ENCODE data around the gene BCR.

The BCR gene

DNA sequence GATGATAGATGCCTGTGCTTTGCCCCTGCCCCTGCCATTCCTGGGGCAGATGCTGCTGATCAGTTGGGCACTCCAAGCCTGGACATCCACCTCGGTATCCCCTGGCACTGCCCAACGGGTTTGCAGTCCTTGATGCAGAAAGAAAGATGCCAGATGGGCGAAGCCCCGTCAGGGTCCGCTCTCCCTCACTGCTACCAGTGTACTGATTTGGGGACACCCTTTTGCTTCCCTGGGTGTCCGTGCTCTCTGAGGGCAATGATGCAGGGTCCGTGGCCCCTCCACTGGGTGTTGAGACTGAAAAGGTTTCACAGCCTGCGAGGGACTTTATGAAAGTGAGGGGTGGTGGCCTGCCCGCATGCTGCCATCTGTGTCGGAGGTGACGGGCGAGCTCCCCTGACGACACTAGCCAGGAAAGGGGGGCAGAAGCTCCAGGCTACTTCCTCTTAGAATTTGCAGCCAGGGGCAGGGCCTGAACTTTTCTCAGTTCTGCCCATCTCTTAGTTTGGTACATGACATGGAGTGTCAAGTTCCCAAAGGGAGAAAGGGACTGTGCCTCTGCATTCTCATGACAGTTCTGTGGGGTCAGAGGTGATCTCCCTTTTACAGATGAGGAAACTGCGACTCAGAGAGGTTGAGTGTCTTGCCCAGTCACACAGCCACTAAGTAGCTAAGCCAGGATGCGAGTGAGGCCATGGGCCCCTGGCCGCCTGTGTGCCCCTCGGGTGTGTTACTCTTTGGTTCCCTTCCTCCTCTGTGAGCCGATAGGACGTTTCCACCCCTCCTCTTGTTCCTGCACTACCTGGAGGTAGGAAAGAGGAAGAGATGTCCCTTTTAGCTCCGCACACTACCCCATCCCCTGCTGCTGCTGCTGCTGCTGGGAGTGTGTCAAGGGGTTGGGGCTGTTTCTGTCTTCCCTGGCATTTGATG lies 96.6 kb downstream of the BCR start:
- DNase-seq (ENCODE audit: low read depth), result no peak

DNA sequence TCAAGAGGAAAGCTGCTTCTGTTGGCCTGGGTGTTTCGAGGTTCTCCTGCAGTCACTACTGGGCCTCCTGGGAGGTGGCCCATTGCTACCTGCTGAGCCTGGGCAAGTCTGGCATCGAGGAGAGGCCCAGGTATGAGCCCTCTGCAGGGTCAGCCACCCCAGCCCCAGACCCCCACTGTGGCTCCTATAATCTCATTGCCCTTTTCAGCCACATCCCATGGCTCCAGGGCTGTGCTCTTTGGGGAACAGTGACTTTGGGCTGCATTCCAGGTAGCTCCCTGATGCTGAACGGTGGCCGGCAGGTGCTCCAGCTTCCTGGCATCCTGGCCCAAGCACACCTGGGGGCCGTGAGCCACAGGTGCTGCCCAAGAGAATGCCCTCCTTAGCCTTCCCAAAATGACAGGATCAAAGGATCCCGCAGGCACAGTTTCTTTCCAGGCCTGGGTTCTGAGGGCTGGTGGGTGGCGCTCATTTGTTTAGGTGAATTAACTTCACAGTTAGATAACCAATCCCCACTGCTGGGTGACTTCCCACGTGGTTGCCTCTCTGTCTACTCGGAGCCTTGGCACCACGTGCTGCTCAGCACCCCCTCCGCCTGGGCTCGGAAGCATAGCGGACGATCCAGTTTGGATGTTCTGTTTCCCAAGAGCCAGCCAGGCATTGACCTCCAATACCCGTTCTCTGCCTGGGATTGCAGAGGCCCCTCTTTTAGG lies 97.4 kb downstream of the BCR start:
- no peak for DNase-seq (ENCODE audit: low read depth)

DNA sequence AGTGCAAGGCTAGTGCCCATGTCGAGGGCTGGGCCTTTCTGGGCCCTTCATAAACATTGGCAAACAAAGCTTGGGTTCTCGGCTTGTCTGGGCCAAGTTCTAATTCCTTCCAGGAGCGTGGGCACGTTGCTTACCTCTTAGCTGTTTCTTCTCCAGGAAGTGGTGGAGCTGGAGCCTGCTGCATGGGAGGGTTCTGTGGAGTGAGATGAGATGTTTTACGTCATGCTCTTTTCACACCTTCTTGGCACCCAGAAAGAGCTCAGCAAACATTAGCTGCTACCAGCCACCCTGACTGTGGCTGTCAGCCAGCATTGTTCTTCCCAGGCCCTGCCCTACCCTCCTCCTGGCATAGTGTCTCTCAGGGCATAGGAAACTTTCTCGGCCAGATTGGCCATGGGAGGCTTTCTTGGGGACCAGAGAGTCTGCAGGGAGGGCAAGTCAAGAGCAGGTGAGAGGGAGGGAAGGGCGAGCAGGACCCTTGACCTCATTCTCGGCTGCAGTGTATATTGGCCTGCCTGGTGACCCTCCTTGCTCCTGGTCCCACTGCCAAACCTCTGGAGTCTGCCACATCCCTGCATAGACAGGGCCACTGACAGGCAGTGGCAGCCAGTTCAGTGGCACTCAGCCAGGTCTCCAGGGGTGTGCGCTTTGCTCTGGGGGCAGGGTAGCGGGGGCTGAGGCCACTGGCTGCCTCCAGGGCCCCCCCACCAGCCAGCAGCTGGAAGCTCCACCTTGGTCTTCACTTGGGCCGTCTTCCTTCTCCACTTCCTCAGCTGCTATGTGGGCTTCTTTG lies 98.8 kb downstream of the BCR start:
- DNase-seq (ENCODE audit: low read depth), result no peak

DNA sequence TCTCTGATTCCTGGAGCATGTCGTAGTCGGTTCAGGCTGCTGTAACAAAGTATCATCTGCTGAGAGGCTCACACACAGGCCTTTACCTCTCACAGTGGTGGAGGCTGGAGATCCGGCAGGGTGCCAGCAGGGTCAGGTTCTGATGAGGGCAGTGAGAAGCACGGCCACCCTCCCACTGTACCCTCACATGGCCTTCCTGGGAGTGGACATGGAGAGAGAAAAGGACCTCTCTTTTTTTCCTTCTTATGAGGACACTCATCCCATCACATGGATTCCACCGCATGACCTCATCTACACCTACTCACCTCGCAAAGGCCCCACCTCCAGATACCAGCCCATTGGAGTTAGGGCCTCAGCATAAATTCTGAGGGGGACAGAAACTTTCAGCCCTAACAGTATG lies 99.5 kb downstream of the BCR start:
- DNase-seq (ENCODE audit: low read depth), result no peak

DNA sequence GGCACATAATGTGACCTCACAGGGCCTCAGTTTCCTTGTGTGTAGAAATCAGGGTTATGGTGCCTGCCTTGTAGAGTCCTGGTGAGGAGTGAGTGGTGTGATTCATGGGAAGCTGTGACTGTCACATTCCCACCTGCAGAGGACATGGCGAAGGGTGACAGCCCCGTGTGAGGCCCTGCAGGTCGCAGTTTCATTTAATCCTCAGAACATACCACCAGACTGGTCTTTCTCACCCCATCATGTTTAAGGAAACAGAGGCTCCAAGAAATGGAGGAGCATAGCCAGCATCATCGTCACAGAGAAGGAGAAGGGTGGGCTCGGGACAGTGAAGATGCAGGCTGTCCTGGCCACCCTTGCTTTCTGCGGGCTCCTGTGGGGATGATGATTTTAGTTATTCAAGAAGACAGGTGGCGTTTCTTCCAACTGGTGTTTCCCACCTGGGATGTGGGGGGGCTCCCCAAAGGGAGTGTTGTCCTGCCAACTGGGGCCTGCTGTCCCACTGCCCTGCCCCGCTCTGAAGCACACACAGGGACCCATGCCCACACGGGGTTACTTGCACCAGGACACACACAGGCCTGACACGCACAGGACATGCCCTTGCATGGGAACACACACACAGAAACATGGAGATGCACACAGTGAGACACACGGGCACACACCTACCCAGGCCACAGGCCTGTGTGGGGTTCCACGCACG lies 100.2 kb downstream of the BCR start:
- DNase-seq (ENCODE audit: low read depth), result no peak

DNA sequence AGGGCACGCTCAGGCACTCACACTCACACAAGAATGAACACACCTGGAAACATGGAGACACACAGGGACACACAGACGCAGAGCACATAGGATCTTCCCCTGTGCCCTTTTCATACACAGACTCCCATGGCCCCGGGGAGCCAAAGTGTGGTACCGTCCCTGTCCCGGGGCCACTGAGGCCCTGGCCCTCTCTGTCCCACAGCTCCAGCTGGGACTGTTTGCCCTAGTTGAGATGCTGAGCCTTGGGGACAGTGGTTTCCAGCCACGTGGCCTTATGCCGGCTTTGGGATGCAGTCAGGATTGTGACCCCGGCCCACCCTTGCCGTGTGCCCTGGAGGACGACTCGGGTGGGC lies 100.7 kb downstream of the BCR start:
- DNase-seq (ENCODE audit: low read depth), result no peak

DNA sequence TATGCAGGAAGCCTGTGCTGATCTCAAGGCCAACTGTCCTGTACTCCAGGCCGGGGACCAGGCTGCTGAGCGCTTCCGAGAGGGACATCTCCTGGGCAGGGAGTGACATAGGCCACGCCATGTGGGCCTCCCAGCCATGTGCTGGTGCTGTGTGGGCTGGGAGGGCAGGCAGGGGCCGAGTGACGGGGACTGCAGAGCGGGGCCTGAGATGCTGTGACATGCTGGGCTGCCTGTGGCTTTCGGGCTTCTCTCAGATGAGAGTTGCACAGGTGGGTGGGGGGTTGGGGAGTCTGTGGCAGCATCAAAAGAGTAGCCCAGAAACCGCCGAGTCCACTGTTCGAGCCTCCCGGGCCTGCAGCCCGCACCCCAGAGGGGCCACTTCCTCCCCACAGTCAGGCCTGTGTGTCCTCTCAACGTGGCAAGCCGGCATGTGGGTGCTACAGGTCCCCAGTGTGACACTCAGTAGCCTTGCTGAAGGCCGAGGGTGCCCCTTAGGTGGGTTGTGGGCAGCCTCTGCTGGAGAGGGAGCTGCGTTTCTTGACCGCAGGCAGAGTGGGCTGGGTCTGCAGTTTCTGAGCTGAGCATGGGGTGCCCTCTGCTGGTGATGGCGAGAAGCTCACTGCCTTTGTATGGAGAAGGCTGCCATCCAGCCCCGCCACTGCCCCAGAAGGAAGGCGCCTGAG lies 101.2 kb downstream of the BCR start:
- peak; percentile 58 for DNase-seq (ENCODE audit: low read depth)

DNA sequence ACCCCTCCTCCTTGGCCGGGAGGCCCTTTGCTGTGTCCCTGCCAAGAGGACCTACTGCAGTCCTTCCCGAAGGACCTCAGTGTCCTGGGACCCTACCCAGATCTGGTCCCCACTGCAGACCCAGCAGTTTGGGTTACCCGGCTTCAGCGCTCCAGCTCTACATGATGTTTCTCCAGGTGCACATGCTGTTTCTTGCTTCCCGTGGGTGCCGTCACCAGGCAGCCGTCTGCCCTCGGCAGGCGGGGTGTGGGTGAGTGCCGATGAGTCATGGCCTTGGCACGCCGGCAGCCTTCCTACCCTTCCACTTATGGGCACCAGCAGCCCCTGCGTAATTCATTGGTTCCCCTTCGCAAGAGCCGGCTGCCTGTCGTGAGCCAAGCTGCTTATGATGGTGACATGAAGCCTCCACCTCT lies 101.8 kb downstream of the BCR start:
- DNase-seq (ENCODE audit: low read depth), result peak; percentile 78

DNA sequence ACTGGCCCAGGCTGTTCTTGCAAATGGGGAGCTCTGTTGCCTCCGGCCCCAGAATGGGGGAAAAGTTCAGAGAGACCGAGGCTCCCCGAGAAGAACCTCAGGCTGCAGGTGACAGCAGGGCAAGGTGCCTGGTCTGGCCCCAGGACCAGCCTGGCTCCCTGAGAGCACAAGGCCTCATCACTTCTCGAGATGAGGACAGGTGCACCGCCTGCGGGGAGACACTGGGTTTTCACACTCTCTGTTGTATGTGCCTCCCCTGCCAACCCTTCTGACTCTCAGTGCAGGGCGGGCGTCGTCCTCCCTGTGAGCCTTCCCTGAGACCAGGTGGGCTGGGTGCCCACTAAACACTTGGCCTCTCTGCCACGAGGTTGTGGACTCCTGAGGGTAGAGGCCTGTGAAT lies 102.2 kb downstream of the BCR start:
- DNase-seq (ENCODE audit: low read depth), result no peak

DNA sequence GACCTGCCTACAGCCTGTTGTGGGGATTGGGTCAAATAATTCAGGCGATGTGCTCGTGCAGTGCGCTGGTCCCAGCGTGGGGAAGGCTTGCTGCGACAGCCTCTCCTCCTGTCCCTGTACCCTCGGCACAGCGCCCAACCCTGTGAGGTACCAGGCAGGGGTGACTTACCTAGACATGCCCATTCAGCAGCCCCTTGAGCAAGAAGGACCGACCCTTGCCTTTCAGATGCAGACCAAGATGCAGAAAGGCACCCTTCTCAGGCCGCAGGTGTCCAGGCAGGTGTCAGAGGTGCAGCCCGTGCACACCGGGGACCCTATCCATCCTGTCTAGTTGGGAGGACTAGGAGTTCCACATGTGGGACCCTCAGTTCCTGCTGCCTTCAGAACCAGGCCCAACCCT lies 102.7 kb downstream of the BCR start:
- no peak for DNase-seq (ENCODE audit: low read depth)

DNA sequence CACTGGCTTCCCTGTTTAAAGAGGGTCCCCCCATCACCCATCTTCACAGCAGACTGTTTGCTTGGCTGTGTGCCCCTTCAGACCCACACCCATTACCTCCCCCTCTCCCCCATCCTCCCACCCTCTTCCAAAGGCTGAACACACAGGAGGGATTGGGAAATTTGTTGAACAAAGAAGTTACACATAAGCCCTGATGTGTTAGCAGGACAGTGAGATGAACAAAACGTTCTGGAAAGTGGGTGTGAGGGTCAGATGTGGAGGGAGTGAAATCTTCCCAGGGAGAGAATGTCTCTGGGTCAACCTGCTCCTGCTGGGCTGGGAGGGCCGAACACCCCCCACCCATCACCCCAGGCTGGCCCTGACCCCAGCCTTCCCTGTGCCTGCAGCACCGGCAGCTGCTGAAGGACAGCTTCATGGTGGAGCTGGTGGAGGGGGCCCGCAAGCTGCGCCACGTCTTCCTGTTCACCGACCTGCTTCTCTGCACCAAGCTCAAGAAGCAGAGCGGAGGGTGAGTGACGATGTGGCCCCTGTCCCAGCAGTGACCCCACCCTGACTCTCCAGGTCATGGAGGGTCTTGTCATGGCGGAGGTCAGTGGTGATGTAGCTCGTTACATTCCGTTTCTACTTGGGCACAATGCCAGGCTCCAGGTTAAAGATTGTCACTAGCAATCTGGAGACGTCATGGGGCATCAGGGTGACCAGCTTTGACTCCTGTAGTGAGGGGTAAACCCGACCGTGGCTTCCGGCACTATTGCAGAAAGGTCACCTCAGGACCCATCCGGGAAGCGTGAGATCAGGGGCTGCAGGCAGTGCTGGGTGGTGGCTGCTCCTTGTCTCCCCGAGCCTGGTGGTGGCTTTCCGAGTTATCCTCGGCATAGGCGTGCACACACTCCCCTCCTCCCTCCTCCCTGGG lies 103.5 kb downstream of the BCR start:
- no peak for DNase-seq (ENCODE audit: low read depth)

DNA sequence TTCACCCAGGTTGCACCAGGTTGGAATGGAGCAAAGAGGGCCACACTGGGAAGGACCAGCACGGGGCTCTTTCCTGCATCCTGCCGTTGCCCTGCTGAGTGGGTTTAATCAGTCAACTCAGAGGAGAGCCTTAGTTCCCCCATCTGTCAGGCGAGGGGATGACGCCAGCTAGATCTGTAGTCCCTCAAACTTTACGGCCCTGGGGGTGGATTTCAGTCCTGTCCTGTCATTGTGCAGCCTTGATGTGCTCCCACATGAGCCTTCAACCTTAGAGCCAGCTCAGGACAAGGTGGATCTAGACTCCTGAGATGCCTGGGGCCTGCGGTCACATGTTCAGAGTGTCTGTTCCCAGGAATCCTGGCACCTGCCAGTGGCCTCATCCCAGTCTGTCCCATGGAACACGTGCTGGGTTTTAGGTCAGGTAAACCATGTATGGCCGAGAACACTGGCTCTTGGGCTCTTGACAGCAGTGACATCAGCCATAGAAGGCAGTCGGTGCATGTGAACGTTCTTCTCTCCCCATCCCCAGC lies 104.3 kb downstream of the BCR start:
- DNase-seq (ENCODE audit: low read depth), result no peak

DNA sequence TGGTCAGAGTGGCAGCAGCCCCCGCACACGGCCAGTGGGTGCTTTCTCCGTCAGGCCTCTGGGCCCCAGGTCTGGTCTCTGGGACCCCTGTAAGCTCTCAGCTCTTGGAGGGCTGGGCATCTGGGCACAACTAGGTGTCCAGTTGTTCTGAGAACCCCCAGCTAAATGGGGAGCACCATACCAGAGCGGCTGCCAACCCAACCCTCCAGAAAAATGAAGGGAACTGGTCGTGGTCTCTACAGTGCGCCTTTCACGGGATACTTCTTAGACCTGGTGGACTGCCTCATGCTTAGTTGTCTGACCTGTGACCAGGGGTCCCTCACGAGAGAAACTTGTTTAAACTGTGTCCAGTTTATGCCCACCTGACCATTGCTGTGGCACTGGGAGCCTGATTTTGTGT lies 104.9 kb downstream of the BCR start:
- no peak for DNase-seq (ENCODE audit: low read depth)

DNA sequence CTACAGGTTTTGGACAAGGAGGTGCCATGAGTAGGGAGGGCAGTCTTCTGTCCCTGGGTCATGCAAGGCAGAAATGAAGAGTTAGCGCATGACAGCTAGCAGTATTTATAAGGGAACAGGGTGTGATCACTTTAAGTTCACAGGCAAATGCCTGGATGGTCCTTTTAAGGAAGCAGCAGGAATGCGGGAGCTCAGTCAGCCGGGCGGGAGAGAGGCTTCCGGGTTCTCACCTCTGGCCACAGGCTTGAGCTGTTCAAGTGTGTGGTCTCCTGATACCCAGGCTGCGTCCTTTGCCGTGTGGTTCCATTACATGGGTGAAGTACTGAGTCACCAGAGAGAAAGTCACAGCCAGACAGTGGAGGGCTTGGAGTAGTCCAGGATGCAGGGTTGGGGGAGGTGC lies 105.4 kb downstream of the BCR start:
- DNase-seq (ENCODE audit: low read depth), result no peak

DNA sequence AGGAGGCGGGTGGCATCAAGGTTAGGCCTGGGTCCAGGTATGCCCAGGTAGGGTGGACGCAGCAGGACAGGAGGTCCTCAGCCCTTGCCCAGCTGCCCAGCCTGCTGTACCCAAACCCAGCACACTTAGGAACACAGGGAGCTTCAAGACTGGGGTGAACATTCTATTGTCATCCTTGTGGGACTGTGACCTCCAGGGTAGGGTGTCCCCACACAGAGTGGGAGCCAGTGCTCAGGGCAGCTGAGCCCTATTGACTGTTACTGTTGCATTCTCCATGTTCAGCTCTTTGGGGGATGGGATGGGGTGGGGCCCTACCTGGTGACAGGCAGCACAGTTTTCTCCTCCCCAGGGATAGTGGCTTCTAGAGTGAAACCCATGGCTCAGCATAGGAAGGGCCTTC lies 106.0 kb downstream of the BCR start:
- no peak for DNase-seq (ENCODE audit: low read depth)

DNA sequence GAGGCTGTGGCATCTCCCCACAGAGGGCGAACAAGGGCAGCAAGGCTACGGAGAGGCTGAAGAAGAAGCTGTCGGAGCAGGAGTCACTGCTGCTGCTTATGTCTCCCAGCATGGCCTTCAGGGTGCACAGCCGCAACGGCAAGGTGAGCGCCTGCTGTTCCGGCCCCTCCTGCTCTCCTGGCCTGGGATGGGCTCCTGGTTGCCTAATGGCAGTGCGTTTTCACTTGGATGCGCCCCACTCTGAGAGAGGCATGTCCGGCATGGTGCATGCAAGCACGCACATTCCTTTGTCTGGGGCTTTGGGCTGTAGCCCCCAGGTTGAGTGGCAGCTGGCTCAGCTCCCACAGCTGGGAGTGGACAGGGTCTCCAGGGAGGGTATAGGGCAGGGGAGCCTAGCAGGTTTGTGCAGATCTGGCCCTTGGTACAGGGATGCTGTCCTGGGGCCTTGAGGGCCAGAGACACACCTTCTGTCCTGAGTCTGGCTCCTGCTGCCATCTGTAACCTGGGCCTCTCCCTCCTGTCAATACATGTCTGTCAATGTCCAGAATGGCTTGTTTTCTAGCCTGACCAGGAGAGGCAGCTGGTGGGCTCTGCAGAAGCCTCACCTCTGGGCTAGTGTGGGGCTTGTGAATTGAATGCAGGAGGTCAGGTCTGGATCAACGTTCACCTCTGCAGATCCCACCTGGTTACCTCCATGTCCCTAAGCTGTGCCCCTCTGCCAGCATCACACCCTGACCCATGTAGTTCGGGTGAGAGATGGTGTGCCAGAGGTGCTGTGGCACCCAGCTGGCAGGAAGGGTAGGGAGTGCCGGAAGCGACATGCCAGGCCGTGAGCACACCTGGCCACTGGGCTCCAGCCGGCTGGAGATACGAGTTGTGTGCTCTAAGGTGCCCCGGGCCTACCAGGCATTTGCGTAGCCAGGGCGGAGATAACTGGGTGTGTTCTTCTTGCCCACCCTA lies 107.1 kb downstream of the BCR start:
- no peak for DNase-seq (ENCODE audit: low read depth)

DNA sequence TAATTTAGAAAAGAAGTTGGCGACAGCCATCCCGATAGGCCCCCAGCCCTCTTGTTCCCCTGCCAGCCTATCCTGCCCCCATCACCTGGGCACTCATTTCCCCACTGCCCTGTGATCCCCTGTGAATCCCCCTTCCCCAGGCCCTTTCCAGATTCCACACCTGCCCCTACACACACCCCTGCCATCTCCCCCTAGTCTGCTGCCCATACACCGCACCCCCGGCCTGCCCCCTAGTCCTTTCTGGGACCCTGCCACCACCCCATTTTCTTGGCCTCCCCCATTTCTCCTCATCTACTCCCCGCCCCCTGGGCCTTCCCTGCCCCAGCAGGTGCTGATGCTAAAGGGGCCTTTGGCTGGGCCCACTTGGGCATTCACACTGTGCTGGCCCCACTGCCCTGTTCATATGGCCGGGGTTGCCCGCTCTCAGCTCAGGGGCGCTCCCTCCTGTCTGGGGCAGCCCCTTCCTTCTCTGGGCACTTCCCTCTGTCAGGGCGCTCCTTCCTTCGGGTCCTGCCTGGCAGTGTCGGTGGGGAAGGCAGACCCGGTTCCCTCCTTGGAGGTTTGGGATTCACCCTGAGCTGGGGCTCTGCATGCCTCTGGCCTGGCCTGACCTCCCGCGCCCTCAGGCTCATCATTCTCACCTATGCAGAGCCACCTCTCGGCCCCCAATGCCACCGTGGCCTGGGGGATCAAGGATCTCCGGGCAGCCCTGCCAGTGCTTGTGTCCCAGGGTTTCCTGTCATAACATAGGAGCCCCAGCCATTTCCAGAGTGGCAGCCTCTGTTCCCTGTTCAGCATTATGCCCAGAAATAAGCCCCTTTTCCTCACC lies 108.2 kb downstream of the BCR start:
- no peak for DNase-seq (ENCODE audit: low read depth)

DNA sequence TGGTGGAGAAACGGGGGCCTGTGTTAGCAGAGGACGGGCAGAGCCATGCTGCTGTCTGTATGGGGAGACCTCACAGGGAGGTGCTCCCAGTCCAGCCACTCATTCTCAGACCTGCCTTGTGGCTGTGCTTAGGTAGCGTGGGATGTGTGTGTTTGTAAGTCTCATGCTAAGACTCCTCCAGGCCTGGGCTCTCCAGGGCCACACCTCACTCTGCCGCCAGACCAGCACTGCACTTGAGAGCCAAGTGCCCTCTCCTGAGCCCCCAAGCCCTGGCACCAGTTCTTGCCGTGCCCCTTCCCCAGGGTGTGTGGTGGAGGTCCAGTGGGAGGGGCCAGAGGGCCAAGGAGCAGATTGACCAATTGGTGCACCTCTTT lies 108.8 kb downstream of the BCR start:
- no peak for DNase-seq (ENCODE audit: low read depth)
